Stimulated activated CD8-positive, alpha-beta memory T cell treated with anti-CD3 and anti-CD28 coated beads, Interleukin-12 subunit alpha, Interleukin-12 subunit beta, amount 100 ng/mL, for 4 hours (primary cell): Measurements from ENCODE around the gene GPR179.

ENCODE experiments used
- DNase-seq: peaks from one replicate; pipeline ENCODE4 v3.0.0-alpha.2; 2020; ENCODE audit warnings: low read depth

The GPR179 gene, protein sequence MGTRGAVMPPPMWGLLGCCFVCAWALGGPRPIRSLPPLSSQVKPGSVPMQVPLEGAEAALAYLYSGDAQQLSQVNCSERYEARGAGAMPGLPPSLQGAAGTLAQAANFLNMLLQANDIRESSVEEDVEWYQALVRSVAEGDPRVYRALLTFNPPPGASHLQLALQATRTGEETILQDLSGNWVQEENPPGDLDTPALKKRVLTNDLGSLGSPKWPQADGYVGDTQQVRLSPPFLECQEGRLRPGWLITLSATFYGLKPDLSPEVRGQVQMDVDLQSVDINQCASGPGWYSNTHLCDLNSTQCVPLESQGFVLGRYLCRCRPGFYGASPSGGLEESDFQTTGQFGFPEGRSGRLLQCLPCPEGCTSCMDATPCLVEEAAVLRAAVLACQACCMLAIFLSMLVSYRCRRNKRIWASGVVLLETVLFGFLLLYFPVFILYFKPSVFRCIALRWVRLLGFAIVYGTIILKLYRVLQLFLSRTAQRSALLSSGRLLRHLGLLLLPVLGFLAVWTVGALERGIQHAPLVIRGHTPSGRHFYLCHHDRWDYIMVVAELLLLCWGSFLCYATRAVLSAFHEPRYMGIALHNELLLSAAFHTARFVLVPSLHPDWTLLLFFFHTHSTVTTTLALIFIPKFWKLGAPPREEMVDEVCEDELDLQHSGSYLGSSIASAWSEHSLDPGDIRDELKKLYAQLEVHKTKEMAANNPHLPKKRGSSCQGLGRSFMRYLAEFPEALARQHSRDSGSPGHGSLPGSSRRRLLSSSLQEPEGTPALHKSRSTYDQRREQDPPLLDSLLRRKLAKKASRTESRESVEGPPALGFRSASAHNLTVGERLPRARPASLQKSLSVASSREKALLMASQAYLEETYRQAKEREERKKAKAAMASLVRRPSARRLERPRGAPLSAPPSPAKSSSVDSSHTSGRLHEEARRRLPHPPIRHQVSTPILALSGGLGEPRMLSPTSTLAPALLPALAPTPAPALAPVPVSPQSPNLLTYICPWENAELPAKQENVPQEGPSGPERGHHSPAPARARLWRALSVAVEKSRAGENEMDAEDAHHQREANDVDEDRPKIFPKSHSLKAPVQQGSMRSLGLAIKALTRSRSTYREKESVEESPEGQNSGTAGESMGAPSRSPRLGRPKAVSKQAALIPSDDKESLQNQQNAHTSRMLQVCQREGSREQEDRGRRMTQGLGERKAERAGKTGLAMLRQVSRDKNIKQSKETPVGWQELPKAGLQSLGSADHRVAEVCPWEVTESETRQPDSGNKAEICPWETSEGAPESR (N-terminal part only)

DNA sequence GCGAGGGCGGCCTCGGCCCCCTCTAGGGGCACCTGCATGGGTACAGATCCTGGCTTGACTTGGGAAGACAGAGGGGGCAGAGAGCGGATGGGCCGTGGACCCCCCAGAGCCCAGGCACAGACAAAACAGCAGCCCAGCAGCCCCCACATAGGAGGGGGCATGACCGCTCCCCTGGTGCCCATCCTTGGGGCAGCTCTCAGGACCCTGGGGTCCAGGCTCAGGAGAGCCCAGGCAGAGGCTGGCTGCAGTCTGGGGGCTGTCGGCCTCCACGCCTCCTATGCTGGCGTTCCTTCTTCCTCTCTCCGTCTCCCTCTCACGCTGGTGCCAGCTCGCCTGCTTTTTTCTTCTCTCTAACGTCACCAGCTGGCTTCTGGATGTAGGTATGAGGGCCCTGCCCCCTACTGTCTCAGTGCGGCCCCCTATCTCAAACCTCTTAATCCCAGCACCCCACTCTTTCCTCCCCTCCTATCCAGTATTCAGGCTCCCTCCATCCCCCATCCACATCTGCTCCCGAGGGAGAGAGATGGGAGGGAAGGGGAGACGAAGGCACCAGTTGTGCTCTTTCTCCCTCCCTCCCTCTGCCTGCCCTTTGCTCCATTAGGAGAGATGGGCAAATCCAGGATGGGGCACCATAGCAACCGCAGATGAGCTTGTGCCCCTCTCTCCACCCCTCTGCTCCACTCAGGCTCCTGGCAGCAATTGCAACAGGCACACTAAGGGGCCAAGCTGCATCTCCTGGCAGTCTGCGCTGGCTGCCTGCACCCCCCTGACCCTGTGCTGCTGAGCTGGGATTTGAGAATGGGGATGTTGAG is at the start of gene GPR179:
TSS of gene GPR179 (minus strand) at position 349 of the 812 bp plus-strand sequence. CDS start at position 182, 167 bp downstream.
- DNase-seq: no peak

DNA sequence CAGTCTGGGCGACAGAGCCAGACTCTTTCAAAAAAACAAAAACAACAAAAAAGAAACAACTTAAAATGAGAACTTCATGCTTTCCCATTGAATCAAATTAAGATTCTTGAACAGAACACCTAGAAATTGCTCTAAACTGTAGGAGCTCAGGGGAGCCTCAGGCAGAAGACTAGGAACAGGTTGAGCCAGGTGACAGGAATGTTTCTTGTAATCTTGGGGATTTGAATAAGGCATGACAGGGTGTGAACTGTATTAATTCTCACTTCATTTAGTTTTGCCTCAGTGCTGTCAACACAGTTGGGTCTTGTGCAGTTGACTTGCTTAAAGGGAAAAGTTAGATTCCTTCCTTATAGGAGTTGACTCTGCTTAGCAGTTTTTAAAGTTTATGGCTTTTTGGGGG is 35.7 kb upstream of the GPR179 start:
- no peak for DNase-seq

DNA sequence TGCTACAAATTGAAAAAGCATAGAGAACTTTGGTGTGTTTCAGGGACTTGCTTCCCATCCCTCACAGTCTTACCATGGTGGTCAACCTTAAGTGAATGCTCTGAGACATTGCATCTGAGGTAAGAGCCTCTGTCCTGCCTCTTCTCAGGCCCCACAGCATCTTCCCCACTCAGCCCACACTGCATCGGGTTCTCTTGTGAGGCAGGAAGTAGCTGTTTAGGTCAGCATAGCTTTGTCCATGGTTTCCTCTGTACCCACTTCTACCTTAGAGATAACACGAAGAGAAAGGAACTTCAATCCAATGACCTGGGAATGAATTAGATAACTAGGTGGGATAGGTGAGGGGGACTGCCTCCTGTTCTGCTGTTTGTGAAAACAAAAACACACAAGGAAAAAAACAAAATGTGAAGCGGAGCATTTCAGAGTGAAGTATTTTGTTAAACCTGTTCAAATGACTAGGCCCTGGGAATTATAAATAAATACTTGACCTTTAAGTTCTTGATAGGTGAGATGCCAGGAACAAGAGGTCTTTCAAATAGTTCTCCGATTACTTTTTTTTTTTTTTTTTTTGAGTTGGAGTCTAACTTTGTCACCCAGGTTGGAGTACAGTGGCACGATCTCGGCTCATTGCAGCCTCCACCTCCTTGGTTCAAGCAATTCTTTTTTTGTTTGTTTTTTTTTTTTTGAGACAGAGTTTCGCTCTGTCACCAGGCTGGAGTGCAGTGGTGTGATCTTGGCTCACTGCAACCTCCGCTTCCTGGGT is 25.5 kb upstream of the GPR179 start:
- DNase-seq: no peak

DNA sequence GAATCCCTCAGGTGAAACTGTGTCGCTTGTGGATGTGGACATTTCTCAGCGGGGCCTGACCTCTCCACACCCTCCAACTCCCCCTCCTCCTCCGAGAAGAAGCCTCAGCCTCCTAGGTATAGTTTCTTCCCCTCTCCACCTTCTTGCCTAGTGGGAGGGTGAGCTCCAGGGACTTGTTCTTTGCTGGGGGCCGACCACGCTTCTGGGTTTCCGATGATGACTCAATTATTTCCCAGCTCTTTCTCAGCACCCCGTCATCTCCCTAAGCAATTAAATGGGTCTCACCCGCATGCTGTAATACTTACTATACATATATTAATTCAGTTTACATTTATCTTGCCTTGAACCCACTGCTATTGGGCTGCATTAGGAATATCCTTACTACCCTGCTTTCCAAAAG is 21.0 kb upstream of the GPR179 start:
- DNase-seq: no peak

DNA sequence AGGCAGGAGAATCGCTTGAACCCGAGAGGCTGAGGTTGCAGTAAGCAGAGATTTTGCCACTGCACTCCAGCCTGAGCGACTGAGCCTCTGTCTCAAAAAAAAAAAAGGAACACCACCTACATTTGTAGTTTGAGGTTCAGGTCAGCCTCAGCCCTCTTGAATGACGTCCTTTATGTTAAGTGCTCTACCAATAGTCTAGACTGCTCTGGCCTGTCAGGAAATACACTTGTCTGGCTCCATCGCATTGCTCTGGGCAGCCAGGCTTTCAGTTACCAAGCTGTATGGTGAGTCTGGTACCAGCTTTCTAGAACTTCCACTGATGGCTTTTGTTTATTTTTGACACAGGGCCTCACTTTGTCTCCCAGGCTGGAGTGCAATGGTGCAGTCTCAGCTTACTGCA is 19.3 kb upstream of the GPR179 start:
- DNase-seq: no peak

DNA sequence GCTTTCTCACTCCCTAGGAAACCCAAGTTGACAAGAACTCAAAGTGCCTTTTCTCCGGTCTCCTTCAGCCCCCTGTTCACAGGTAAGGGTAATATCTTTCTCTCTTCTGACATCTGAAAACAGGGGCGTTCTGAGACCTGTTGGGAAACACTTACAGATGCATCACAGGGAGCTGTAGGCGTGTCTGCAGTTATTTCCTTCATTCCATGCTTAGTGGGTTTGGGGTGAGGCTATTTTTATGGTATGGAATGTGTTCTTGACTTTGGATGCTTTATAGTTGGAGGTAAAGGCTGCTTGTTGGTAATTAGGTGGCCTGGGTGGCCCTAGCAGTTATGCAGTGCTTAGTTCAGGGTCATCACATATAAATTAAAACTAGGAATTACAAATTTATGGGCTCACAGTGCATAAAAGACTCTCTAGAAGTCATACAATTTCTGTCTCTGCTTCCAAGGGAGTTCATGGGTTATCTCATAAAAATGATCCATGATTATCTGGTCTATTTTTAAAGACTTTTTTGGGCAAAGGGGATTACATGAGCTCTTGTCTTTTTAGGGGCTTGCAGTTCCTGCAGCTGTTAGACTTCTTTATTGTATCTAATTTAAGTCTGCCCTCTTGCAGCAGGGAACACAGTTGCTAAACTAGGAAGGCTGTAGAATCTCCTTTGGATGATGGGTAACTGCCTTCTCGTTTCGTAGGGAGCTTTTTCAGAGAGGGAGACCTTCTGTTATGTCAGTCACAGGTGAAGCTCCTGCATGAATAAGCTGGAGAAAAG is 18.1 kb upstream of the GPR179 start:
- no peak for DNase-seq

DNA sequence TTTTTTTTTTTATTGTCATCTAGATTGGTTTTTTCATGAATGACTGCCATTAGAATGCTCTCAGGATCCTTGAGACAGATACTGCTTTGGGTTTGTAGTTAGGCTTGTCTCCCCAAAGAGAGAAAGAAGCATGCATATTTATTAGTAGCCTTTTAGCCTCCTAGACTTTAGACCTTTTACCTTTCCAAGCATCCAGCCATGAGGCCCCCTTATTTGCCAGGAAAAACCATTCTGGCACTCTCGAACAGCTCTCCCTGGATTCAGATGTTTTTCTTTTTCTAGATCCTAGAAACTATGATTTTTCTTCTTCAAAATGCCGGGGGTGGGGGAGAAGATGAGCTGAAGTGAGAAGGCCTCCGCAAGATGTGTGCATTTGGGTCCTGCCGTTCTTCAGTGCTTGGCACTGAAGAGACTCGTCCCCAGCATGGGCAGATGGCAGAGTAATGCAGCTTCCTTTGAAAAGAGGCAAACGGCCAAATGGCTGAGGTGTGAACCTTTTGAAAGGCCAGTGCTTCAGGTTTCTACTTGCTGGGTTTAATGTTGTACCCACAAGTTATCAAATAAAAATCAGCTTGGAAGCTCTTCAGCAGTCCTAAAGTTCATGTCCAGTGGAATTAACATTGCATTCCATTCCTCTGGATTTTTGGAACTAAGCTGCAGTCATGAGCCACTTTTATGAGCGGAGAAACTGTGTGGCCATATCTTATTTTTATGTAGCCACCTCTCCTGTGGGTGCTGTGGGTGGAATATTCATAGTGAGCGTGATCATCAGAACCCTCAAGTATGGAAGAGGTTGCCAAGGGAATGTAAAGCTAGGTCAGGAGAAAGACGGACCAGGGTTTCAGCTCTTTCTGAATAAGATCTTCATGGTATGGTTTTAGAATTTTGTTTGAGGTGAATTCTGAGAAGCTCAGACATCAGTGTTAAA is 15.1 kb upstream of the GPR179 start:
- no peak for DNase-seq

DNA sequence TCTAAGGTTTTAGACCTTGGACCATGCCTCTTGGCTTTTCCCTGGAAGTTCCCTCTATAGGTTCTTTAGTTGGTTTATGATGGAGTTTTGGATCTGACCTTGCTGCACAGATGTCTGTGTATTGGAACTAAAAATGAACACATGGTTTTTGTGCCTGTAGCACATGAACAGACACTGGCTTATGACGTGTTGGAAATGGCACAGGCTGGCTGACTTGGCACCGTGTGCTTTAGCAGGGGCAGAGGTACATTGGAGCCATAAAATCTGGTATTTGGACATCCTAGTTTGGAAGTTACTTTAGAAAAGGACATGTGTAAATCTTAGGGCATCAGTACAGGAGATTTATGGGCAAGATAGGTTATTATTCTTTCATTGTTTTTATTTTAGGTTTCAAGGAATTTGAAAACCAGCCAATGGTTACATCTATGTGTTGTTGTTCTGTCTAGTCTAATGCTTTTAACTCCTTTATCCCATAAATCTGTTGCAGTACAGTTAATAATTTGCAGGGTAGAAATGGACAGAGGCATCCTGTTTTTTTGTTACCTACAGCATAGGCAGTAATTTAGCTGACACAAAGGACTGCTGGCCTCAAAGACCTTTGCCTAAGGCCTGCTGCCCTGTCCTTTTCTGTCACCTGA is 13.8 kb upstream of the GPR179 start:
- DNase-seq: no peak

DNA sequence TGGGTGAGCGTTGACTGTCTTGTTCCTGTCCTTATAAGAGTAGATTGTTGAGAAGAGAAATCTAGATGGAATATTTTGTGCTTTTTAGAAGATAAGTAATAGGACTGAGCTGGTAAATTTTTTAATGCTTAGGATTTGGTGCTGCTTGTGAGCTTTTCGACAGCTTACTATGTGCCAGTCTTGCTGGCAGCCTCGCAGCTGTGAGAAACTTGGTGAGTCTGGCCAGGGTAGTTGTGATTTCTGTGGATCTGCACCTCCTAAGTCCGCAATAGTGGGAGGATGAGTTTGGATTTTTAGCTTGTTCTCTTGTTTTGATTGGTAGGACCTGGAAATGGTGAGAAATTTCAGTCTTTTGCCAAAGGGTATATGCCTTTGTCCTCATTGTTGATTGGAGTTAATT is 11.5 kb upstream of the GPR179 start:
- DNase-seq: no peak

DNA sequence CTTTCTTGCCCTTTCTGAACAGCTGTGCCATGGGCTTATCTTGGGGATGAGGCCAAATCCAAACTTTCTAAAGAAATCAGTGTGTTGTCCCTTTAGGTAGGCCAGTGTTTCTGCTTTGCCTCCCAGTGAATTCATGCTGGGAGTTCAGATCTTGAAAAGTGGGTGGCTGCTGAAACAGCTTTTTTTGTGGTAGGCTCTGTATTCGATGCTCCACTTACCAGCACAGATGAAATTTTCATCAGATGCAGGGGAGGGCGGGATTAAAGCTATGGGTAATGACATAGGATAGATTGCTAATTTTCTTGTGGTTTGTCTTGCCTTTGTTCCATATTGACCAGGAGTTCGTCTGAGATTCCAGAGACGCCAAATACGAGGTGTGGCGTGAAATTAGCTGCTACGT is 10.7 kb upstream of the GPR179 start:
- no peak for DNase-seq

DNA sequence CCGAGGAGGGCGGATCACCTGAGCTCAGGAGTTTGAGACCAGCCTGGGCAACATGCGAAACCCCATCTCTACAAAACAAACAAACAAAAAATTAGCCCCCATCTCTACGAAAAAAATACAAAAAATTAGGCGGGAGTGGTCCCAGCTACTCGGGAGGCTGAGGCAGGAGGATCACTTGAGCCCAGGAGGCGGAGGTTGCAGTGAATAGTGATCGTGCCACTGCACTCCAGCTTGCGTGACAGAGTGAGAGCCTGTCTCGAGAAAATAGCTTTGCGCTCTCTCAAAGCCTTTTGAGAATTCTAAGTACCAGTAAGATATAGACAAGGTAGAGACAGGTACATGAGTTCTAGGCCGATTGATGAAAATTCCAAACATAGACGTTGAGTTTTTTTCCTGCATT is 9.9 kb upstream of the GPR179 start:
- DNase-seq: no peak

DNA sequence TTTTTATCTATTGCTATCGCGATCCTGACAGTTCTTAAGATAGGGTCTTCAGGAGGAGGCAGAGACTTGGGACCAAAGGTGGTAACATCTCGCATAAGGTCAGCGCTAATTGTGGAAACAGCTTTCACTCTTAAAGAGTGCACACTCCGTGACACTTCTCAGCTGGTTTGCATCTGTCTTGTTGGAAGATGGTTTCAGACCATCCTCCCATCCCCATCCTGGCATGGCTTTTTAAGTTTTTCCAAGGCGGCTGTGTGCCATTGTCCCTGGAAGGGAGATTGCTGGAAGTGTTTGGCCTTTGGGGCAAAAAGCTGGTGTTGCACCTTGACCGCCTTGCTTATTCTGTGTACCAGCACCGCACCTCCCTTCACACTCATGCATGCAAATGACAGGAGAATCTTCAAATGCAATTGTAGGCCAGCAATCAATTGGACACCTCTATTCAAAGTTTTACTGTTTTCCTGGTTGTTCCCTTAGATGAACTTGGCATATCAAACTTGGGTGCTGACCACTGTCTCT is 9.4 kb upstream of the GPR179 start:
- no peak for DNase-seq

DNA sequence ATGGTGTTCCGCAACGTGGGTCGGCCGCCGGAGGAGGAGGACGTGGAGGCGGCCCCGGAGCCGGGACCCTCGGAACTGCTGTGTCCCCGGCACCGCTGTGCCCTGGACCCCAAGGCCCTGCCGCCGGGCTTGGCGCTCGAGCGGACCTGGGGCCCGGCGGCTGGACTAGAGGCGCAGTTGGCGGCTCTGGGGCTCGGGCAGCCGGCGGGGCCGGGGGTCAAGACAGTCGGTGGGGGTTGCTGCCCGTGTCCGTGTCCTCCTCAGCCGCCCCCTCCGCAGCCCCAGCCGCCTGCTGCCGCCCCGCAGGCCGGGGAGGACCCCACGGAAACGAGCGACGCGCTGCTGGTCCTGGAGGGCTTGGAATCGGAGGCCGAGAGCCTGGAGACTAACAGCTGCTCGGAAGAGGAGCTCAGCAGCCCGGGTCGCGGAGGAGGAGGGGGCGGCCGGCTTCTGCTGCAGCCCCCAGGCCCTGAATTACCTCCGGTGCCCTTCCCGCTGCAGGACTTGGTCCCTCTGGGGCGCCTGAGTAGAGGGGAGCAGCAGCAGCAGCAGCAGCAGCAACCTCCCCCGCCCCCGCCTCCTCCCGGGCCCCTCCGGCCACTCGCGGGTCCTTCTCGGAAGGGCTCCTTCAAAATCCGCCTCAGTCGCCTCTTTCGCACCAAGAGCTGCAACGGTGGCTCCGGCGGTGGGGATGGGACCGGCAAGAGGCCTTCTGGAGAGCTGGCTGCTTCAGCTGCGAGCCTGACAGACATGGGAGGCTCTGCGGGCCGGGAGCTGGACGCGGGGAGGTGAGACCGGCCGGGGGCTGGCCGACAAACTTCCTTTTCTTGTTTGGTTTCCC is 8.7 kb upstream of the GPR179 start:
- no peak for DNase-seq

DNA sequence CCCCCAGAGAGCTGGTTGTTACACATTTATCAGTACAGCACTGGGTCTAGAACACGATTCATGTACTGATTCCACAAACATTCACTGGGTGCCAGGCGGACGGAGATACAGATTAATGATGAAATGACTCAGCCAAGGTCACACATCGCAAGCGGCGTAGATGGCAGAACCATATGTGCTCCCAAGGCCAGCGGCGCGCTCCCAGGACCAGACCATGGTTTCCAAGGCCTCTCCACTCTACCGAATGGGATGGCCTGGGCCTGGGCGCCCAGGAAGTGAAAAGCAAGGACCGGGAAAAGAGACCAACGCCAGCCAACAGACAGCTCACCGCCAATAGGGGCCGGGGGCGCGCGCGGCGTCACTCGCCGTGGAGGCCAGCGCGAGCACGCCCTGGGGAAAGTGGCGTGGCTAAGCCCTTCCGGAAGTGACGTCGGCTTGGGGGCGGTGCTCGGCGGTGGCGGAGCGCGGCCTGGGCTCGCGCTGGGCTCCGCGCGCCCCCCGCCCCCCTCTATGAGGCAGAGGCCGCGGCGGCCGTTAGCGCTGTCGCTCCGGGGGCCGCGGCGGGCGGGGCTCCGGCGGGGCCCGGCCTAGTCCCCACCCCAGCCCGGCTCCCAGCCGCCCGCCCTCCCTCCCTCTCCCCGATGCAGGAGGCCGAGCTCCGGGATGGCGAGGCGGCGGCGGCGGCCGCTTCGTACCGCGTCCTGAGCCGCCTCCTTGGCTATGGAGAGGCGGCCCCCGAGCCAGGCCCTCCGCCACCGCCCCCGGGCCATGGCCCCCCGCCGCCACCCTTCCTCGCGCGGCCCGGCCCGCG is 7.9 kb upstream of the GPR179 start, which contains the start of gene SOCS7:
TSS of gene SOCS7 (plus strand) at position 433 of the 811 bp plus-strand sequence. CDS start at position 642, 209 bp downstream.
- DNase-seq: peak; percentile 88

DNA sequence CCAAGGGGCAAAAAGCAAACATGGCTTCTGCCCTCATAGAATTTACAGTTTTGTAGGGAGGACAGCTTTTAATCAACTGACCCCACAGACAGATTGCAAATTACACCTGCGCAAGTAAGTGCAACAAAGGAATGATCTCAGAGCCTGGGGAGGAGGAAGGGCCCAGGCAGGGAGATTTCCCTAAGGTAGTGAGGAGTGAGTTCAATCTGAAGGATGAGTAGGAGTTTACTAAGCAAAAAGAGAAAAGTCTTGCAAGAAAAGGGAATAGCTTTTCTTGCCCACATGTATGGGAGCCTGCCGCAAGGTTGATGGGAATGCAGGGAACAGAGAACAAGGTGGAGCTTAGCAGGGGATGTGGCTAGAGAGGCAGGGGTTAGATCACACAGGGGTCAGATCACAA is 6.3 kb upstream of the GPR179 start:
- no peak for DNase-seq

DNA sequence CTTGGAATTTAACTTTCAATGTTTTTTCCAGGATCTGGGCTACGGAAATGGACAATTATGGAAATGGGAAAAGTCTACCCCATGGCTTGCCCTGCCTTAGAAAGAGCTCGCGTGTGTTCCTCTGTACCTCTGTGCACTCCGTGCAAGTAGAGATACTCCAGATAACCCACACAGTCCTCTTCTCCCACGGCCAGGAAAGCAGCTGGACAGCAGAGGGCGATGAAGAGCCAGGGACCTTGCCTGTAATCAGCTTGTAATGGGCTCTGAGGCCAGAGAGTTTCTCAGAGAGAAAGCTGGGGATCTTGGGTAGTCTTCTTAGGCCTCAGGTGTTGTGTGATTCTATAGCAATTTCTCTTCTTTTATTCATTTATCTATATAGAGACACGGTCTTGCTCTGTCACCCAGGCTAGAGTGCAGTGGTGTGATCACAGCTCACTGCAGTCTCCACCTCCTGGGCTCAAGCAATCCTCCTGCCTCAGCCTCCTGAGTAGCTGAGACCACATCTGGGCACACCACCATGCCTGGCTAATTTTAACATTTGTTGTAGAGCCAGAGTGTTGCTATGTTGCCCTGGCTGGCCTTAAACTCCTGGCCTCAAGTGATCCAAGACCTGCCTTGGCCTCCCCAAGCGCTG is 5.5 kb upstream of the GPR179 start:
- DNase-seq: peak; percentile 65
